ENCODE measurements around the gene TP53RK.

DNA sequence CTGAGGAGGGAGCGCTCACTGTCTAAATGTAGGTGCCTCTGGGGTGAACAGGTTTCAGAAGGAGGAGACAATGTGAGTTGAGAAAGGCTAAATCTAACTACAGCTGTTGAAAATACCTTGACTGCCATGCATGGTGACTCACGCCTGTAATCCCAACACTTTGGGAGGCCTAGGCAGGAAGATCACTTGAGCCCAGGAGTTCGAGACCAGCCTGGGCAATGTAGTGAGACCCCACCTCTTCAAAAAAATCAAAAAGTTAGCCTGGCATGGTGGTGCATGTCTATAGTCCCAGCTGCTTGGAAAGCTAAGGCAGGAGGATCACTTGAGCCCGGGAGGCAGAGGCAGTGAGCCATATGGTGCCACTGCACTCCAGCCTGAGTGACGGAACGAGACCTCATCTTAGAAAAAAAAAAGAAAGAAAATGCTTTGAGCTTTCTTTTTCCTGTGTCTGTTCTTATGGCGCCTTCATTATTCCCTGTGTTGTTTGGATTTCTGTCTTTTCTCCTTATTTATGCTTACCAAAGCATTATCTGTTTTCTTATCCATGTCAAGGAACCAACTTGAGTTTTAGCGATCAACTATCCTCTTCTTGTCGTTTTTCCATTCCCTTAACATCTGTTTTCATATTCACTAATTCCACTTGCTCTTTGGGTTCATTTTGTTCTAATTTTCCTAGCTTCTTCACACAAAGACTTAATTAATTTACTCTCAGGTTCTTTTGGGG is 28.7 kb upstream of the TP53RK start:
- TF ChIP-seq CTCF (IDR thresholded peaks at IDR 0.05), result no peak
- no peak for TF ChIP-seq NFIC (IDR thresholded peaks at IDR 0.05; ENCODE audit: borderline replicate concordance)
- no peak for TF ChIP-seq JUND (IDR thresholded peaks at IDR 0.05)
- TF ChIP-seq, protein P1, sequence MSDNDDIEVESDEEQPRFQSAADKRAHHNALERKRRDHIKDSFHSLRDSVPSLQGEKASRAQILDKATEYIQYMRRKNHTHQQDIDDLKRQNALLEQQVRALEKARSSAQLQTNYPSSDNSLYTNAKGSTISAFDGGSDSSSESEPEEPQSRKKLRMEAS (IDR thresholded peaks at IDR 0.05; ENCODE audit: low read depth), result no peak
- TF ChIP-seq MEF2A (IDR thresholded peaks at IDR 0.05; ENCODE audit: borderline replicate concordance, low read depth), result no peak
- no peak for TF ChIP-seq RAD21 (IDR thresholded peaks at IDR 0.05; ENCODE audit: low read length)
